Stimulated activated CD4-positive, alpha-beta T cell treated with anti-CD3 and anti-CD28 coated beads, Interleukin-2, amount 100 ng/mL, for 24 hours (primary cell): Measurements from ENCODE around the gene SLC38A8.

Source experiments
- DNase-seq, 2 donors: peaks; one replicate each; pipeline ENCODE4 v3.0.0-alpha.2; 2020

Gene SLC38A8

DNA sequence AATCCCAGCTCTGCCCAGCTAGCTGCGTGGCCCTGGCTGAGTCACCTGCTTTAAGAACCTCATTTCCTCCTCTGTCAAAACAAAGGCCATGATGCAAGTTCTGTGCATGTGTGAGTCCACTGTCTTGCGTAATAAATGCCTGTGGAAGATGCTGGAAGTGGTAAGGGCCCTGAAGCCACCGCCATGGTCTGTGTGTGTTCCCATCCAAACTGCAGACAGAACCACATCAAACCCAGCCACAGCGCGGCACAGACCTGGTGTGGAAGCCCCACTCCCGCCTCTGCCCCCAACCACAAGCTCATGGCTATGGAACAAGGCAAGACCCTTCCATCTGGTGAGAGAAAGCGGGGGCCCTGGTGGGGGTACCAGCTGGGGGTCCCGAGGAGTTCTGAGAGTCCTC, 48.5 kb downstream of the SLC38A8 start:
- DNase-seq: no peak

DNA sequence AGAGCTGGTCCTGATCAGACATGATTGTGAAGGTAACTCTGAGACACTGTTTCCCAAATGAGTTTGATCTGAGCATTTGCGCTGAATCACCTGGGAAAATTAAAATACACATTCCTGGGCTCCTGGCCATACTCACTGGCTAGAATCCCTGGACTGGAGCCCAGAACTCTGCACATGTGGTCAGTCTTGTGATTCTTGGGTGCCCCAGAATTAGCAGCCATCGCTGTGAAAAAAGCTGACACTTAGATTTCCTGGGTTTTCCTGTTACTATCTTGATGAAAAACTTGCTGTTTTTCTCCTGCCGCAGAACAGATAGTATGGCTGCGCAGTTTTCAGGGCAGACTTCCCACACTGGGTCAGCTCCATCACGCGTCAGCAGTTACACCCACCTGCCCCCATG, 50.0 kb downstream of the SLC38A8 start:
- DNase-seq: no peak

DNA sequence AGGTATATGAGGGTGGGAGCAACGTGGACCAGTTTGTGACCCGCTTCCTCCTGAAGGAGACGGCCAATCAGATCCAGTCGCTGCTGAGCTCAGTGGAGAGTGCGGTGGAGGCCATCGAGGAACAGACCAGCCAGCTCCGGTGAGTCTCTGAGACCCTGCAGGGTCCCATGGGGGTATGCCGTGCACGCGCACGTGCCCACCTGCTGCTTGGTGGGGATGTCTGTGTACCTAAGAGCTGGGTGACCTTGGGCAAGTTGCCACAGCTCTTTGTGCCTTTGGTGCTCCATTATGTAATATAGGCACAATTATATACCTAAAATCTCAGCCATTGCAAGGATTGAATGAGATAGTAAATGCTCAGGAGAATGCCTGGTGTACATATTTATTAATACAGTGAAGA, 52.1 kb downstream of the SLC38A8 start:
- DNase-seq: no peak

DNA sequence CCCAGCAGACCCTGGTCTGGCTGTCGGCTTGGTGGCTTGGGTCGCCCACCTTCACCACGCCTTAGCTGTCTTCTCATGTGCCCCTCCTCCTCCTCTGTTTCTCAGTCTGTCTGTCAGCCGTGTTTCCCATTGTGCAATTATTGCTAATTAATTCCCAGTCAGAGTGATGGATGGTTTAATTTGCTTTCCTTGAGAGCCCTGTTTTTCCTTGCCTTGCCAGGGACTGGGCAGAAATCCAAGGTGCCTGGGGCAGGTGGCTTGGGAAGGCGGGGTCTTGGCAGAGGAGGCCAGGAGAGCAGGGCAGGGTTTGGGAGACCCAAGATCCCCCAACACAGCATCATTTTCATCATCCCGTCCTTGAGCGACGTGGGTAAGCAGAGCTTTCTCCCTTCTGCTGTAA, 53.3 kb downstream of the SLC38A8 start:
- no peak for DNase-seq

DNA sequence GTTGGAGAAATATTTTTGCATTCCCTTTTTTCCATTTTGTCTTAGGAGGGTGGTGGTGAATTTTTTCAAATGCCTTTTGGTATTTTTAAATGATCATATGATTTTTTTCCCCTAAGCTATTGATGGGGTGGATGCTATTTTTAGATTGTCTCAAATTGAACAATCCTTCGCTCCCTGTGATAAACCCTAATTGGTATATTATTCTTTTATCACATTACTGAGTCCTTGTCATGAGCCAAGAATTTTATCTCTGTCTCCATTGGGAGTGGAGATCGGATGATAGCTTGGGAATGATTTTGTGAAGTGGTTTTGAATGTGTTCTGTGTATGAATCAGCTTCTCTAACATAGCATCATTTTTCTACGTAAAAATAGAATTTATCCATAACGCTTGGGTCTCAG, 59.1 kb downstream of the SLC38A8 start:
- no peak for DNase-seq

DNA sequence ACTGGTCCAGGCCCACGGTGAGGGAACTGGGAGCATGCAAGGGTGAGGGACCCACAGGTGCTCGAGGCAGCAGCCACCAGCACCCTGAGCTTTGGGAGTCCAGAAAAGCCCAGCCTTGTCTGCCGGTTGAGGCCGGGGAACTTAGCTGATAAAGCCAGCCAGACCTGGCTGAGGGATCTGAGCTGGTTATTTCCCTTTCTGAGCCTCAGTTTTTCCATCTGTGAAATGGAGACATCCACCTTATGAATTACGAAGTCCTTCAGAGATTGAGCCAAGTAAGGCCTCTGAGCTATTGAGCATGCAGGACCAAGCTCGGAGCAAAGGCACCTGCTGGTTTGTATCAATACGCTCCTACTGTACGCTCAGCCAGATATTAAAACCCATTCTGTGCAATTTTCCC, 60.8 kb downstream of the SLC38A8 start:
- DNase-seq: no peak

DNA sequence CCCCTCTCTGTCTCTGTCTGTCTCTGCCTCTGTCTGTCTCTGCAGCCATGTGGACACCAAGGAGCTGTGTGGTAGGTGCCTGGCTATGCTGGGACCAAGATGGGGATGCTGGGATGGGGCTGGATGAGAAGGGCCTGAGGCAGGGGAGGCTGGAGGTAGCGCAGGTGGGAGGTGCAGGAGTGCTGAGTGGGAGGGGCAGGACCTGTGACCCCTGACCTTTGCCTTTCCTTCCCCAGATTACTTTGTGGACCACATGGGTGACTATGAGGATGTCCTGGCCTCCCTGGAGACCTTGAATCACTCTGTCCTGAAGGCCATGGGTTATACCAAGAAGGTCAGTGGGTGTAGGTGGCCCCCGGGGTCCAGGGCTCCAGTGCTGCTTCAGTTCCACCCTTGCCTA, 61.8 kb downstream of the SLC38A8 start:
- no peak for DNase-seq

DNA sequence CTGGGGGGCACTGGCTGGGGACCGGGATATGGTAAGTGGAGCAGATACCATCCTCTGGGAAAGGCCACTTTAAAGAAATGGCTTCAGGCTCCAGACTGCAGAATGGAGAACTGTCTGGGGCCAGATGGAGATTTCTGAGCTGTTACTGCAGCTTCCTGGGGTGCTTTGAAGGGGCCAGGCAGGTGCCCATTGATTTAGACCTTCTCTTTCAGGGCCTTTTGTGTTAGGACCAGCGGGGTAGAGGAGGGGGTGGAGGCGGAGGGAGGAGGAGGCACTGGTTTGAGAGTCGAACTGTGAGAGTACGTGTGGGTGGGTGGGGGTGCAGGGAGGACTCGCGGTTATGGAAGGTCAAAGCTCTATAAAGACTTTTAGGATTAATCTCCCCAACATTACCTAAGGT, 63.2 kb downstream of the SLC38A8 start:
- no peak for DNase-seq

DNA sequence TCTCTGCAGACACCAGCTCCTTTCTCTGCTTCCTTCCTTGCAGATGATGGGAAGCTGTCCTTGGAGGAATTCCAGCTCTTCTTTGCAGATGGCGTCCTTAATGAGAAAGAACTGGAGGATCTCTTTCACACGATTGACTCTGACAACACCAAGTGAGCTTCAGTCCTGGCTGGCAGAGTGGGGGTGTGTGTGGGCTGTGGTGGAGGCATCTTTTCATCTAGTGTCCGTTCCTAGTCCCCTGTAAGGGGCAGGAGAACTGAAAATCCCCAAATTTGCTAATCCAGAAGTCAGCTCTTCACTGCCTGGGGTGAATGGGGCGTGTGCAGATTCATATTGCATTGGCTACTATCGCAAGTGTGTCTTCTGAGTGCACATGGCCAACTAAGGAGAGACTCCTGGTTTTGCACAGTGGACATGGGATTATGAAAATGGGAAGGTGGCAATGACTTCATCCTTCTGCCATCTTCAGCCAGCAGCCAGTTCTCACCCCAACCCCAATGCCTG, 64.1 kb downstream of the SLC38A8 start:
- no peak for DNase-seq

DNA sequence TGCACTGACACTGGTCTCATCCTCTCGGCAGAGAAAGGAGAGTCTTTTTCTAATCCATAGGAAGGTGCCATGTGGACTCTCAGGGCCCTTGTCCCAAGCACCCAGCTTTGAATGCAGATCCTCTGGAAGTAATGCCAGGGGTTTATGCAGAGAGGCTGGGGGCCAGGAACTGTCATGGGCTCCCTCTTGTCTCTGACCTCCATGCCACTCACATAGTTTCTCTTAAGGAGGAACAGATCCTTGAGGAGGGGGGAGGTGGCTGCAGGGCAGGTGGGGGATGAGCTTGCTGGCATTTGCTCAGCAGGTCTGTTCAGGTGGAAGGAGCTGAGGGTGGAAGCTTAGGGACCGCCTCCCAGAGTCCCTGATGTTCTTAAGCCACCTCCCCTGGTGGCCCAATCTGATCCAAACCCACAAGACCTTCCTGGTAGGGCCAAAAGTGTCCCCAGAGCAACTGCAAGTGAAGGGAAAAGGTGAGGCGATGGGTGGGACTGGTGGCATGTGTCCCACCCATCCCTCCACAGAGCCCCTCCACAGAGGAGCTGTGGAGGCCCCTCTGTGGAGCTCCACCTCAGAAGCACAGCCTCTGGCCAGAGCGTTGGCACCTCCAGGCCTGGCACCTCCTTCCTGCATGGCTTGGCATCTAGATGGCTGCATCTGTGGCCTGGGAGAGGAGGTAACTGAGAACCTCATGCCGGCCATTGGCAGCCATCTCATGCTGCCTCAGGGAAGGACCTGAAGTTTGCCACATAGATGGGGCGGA, 65.4 kb downstream of the SLC38A8 start:
- no peak for DNase-seq

DNA sequence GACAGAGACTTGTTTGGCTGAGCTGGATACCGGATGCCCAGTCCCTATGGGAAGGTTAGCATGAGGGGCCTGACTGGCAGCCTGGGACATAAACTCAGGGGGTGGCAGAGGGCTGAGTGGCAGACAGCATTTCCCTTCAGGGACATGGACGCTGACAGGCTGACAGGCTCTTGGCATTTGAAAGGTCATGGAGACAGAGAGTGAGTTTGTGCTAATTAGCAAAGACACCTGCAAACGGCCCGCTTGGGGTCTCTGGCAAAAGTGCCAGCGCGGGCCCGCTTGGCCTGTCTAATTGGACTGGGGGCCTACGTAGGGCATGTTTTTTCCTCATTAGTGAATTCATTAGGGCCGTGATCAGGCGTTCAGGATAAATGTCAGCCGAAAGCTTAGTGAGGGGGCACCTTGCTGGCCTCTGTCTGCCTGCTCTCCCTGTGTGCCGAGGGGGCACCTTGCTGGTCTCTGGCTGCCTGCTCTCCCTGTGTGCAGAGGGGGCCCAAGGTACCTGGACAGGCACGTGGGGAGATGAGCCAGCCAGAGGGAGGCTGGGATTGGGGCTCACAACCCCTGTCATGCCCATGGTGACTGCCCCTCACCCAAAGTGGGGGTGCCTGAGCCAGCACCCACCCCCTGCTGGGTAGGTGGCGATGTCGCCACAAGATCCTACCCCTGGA, 66.9 kb downstream of the SLC38A8 start:
- no peak for DNase-seq

DNA sequence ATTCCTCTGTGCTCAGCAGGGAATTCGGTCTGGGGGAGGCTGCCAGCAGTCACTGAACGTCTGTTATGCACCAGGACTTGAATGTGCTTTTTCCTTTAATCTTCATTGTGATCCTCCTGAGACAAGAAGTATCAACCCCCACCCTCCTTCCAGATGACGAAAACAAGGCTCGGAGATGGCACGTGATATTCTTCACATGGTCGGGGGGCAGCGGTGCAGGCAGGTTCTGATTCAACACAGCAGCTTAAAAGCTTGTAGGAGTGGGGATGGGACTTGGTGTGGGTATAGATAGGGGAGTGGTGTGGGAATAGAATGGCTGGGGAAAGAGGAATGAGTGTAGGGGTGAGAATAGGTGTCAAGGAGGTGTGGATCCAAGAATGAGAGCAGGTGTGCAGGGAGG, 68.1 kb downstream of the SLC38A8 start:
- no peak for DNase-seq

DNA sequence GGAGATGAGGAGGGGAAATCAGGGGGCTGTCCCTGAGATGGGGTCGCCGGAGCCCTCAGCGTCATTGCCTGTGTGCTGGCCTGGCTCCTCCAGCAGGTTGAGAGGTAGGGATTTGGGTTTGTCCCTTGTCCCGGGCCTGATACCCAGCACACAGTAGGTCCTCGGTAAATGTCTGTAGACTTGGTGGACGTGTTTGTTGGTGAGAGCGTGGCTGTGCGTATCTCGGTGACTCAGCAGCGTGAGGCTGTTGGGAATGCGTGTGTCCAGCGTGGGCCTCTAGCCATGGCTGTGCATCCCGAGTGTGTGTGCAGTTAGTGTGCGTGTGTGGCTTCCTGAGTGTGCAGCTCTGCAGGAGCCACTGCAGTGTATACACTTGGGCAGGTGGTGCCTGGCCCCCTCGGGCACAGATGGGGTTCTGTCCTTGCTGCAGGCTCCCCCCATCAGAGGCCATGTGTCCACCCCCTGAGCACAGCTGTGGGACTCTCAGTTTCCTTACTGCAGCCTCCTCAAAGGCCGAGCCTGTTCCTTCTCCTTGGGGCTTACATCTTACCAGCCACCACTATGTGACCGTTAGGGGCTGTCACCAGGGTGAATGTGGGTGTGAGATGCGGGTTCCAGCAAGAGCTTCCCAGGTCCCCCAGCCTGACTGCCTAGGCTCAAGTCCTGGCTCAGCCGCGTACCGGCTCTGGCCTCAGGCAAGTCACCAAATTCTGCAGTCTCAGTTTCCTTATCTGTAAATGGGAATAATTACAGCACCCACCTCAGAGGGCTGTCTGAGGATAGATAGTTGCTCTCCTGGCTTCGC, 68.8 kb downstream of the SLC38A8 start:
- no peak for DNase-seq

DNA sequence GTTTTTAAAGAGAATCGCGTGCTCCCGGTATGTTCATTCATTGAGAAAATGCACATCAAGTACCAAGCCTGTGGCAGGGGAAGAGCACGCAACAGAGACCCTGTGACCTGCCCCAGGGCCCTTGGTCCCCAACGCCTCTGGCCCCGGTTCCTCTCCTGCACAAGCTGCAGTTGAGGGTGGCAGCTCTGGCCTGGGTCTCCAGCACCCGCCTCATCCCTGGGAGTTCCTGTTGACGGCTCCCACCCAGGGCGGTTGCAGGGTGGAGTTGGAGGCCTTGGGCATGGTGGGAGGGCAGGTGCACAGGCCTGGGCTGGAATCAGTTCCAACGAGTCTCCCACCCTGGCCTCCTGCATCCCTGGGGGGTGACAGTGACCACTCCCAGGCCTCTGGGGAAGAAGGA, 69.5 kb downstream of the SLC38A8 start:
- DNase-seq: no peak

DNA sequence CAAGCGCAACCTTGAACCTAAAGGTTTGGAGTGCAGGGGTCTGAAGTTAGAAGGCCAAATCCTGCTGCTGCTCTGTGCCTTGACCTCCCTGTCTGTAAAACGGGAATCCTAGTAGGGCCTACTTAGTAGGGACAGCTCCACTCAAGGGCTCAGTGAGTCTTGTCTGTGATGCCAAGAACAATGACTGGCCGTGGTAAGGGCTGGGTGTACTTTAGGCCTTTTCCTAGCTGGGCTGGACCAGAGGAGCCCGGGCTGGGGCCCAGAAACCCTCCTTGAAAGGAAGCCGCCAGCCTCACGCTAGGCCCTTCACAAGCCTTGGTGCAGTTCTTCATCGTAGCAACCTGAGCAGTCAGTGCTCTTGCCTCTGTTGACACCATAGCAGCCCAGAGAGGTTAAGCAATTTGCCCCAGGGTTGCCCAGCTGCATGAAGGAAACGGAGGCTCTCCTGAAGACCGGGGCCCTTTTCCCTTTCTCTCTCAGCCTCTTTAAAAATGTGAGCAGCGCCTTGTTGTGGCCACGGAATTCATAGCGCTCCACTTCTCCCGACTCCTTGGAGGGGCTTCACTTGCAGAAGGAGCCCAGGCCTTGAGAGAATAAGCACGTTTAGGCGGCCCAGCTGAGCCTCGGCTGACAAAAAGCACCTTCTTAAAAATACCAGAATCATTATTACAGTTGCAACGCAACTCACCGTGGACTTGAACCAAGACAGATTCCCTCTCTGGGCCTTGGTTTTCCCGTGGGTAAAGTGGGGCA, 70.2 kb downstream of the SLC38A8 start:
- no peak for DNase-seq

DNA sequence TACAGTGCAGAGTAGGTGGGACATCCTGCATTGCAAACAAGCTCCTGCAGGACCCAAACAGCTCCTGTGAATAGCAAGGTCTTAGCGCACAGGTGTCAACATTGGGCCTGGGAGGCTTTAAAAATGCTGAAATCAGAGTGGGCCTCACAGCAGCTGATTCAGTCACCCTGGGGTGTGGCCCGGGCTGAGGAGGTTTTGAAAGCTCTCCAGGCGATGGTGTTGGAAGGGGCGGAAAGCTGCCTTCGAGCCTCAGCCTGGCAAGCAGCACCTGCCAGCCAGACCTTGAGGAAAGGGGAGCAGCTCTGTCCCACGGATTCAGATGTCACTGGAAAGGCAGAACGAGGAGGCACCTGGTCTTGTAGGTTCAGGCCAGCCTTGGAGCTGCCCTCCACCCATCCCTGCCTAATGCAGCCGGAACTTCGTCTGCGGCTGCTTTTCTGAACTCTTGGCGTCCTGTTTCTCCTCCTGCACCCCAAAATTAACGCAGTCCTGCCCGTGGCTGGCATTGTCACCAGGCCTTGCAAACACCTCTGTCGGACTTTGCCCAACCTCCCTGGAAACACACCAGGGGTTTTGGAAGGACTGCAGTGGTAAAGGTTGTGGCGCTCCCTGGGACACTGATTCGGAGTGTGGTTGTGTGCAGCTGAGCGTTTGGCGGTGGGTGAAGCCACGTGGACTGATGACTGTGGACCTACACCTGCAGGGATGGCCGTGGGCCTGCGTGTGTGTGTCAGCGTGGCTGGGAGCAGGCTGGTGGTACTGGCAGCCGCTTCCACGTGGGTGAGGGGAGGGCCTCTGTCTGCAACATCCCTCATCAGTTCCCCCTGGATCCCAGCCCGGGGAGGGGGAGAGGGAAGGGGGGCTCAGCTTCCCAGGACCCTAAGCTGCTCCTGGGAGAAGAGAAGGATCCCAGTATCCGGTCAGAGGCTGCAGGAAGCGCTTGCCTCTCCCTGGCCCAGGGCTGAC, 71.1 kb downstream of the SLC38A8 start:
- DNase-seq: no peak

DNA sequence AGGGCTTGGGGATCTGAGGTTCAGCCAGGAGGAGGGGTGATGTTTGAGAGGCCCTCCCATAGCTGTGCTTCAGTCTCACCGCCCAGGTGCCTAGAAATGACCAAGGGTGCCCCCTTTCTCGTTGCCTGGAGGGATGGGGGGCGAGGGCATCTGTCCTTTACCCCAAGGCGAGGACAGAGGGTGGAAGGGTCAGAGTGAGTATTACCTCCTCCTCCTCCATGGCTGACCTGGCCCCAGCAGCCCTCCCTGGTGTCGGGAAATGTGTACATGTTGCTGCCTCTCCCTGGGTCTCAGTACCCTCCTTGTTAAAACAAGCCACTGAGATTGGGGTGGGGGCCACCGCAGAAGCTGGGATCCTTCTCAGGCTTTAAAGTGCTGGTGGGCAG, 72.2 kb downstream of the SLC38A8 start:
- DNase-seq: no peak

DNA sequence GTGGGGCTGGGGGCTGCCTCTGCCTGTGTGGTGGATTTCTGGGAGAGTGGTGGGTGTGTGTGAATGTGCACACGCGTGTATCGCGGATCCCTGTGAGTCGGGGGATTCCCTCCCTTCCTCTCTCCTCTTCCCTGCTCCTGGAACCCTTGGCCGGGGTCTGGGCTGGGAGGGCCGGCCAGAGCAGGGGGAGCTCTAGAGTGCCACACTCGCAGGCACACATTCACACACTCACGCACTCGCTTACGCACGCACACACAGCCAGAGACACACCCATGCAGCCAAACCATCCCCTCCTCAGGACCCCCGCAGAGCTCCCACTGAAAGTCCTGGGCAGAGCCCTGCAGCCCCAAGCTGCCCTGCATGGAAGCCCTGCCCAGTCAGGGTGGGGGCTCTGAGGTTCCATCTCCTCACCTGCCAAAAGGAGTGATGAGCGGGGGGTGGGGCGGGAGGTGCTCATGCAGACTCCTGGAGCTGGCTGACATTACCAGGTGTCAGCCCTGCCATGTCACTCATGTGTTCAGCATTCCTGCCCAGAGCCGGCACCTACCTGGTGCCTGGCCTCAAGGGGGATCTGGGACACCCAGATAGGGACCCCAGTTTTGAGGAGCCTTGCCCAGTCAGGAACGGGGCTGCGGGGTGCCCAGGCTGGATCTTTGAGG, 72.7 kb downstream of the SLC38A8 start:
- no peak for DNase-seq

DNA sequence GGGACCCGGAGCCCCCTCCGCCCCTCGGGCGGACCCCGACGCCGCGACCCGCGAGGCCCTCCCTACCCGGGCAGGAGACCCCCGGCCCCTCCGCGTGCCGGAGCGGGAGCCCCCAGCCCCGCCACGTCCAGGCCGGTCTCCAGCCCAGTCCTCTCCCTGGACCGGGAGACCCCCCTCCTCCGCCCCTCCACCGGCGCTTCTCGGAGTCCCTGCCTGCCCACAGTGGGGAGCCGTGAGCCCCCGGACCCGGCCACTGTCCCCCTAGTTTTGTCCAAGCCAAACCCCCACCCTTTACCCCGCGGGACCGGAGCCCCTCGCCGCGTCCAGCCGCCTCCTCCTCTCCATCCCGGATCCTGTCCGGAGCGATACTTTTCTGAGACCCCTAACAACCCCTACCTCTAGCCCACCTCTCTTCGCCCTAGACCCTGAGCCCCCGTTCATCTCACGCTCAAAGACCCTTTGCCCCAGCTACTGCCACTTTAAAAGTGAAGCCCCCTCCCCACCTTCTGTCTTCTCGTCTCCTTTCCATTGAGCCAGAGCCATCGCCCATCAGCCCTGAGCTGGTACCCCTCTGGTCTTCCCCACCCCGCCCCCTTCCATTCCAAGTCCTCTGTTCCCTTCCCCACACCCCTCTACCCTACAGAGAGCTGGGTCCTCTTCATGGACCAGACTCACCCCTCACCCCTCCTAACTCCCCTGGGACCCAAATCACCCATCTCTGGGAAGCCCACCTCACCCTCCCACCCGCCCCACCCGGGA, 73.5 kb downstream of the SLC38A8 start:
- no peak for DNase-seq

DNA sequence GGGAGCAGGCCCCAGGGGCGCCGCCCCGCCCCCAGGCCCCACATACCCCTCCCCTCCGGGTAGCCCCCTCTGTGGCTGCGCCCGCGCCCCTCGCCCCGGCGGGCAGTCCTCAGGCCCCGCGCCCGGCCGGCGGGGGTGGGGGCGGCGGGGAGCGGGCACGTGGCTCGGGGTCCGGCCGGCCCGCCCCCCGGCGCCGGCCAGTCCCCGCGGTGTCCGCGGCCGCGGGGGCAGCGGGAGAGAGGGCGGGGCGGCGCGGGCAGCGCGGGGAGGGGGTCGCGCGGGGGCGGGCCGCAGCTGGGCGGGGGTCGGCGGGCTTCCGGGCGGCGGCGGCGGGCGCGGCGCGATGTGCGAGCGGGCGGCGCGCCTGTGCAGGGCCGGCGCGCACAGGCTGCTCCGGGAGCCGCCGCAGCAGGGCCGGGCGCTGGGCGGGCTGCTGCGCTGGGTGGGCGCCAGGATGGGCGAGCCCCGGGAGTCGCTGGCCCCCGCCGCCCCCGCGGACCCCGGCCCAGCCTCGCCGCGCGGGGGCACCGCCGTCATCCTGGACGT, 74.2 kb downstream of the SLC38A8 start:
- no peak for DNase-seq
